Stimulated activated CD8-positive, alpha-beta memory T cell treated with anti-CD3 and anti-CD28 coated beads, Interleukin-4, amount 100 ng/mL, for 24 hours (primary cell): Measurements from ENCODE around the gene RPS15.

Experiments
- DNase-seq: peaks from one replicate; pipeline ENCODE4 v3.0.0-alpha.2; 2020; ENCODE audit warnings: low read depth

Gene RPS15

GRCh38 chr19:1453525-1454364 is 15.5 kb downstream of the RPS15 start:
- DNase-seq = no peak

- DNase-seq = no peak
Observed at GRCh38 chr19:1455002-1455335, 16.8 kb downstream of the RPS15 start.

GRCh38 chr19:1455336-1456120 is 17.3 kb downstream of the RPS15 start:
- no peak for DNase-seq

- no peak for DNase-seq
Observed at GRCh38 chr19:1456121-1456900, 18.1 kb downstream of the RPS15 start.

- DNase-seq = no peak
Observed at GRCh38 chr19:1457031-1457739, 19.0 kb downstream of the RPS15 start.

GRCh38 chr19:1457892-1458291 is 19.7 kb downstream of the RPS15 start:
- DNase-seq = no peak

GRCh38 chr19:1459479-1459878 is 21.3 kb downstream of the RPS15 start:
- no peak for DNase-seq

- DNase-seq = no peak
Observed at GRCh38 chr19:1460033-1460995, 22.1 kb downstream of the RPS15 start.

- no peak for DNase-seq
Observed at GRCh38 chr19:1461862-1462261, 23.7 kb downstream of the RPS15 start.

- no peak for DNase-seq
Observed at GRCh38 chr19:1465191-1466016, 27.2 kb downstream of the RPS15 start.

- no peak for DNase-seq
Observed at GRCh38 chr19:1466018-1466460, 27.8 kb downstream of the RPS15 start.

GRCh38 chr19:1466461-1467214 is 28.4 kb downstream of the RPS15 start:
- DNase-seq = no peak

- DNase-seq = no peak
Observed at GRCh38 chr19:1467215-1467489, 29.0 kb downstream of the RPS15 start.

GRCh38 chr19:1467490-1468273 is 29.5 kb downstream of the RPS15 start:
- no peak for DNase-seq

- no peak for DNase-seq
Observed at GRCh38 chr19:1468274-1468820, 30.2 kb downstream of the RPS15 start.

GRCh38 chr19:1468821-1469254 is 30.6 kb downstream of the RPS15 start:
- no peak for DNase-seq

GRCh38 chr19:1469255-1470054 is 31.3 kb downstream of the RPS15 start:
- no peak for DNase-seq

GRCh38 chr19:1470055-1470304 is 31.8 kb downstream of the RPS15 start:
- no peak for DNase-seq
